ENCODE measurements around the gene IMPG2. TPM values are rescaled to one million over a fixed set of nuclear protein-coding genes. Genes with fewer than 3 reads are reported as not detected.
"Not testable (repeated sequence)": the region's sequence is repeated elsewhere in the genome, so short reads cannot be mapped to it uniquely, and the experiment has no call there.

Gene IMPG2
- polyA plus RNA-seq, 1 donor (not counting 4 experiments of a cell fraction or from before 2014, with no cell fraction given), result 0.16 TPM

GRCh38 chr3:101310978-101311375 is 9.4 kb downstream of the IMPG2 start:
- no peaks in the 10 kb centered on the region for H3K9me3 ChIP-seq (ENCODE audit: control insufficient read depth, low read depth, low read length)
- H3K36me3 ChIP-seq (ENCODE audit: control insufficient read depth in 2 of 2, extremely low read depth in 1 of 2, insufficient read depth in 2 of 2, low read length in 2 of 2), result no peaks in the 10 kb centered on the region
- H3K4me1 ChIP-seq (ENCODE audit: control insufficient read depth, extremely low read depth, insufficient read depth, low read length), result no peaks in the 10 kb centered on the region
- no peaks in the 10 kb centered on the region for H3K27me3 ChIP-seq (ENCODE audit: control insufficient read depth, extremely low read depth, insufficient read depth, low read length)
- H3K4me3 ChIP-seq (ENCODE audit: control insufficient read depth in 2 of 3, extremely low read depth in 1 of 3, insufficient read depth in 2 of 3, low read depth in 1 of 3, low read length in 3 of 3), result no peak overlapping the region
- no peak overlapping the region for H3K27ac ChIP-seq (ENCODE audit: control insufficient read depth, insufficient read depth, low read length)
- no peak for DNase-seq (ENCODE audit: low read depth, low spot score)
- TF ChIP-seq EZH2 (IDR thresholded peaks at IDR 0.05; ENCODE audit: low read length) (no peak), CTCF (optimal IDR thresholded peaks at IDR 0.05 in 1 of 3, IDR thresholded peaks at IDR 0.05 in 1 of 3, conservative IDR thresholded peaks at IDR 0.05 in 1 of 3; ENCODE audit: extremely low read depth in 1 of 3, insufficient read depth in 2 of 3, low read length in 3 of 3) (no peak)
- H3K4me2 ChIP-seq (ENCODE audit: control insufficient read depth, extremely low read depth, insufficient read depth, low read depth, low read length), result no peak overlapping the region
- H2AFZ ChIP-seq (ENCODE audit: control insufficient read depth, low read length), result no peak overlapping the region
- FAIRE-seq, result no peak
- H3K9ac ChIP-seq (ENCODE audit: control insufficient read depth, extremely low read depth, insufficient read depth, low read length), result no peak overlapping the region
- no peaks in the 10 kb centered on the region for H3K9me1 ChIP-seq (ENCODE audit: control insufficient read depth, extremely low read depth, insufficient read depth, low read length)
- dilution Hi-C loops (cut with MboI; ENCODE audit: extremely low pct_ligation_motif_present, low sequenced_read_pairs), result no loop called here
- no peaks in the 10 kb centered on the region for H4K20me1 ChIP-seq (ENCODE audit: control insufficient read depth, extremely low read depth, insufficient read depth, low read length)
- H3K79me2 ChIP-seq (ENCODE audit: control insufficient read depth, insufficient read depth, low read length), result no peaks in the 10 kb centered on the region

GRCh38 chr3:101308147-101308772 is 12.1 kb downstream of the IMPG2 start:
- H3K4me3 ChIP-seq (ENCODE audit: control insufficient read depth in 2 of 3, extremely low read depth in 1 of 3, insufficient read depth in 2 of 3, low read depth in 1 of 3, low read length in 3 of 3); DNase-seq (ENCODE audit: low read depth, low spot score); H2AFZ ChIP-seq (ENCODE audit: control insufficient read depth, low read length); H3K36me3 ChIP-seq (ENCODE audit: control insufficient read depth in 2 of 2, extremely low read depth in 1 of 2, insufficient read depth in 2 of 2, low read length in 2 of 2); H3K9ac ChIP-seq (ENCODE audit: control insufficient read depth, extremely low read depth, insufficient read depth, low read length); H3K27me3 ChIP-seq (ENCODE audit: control insufficient read depth, extremely low read depth, insufficient read depth, low read length); H3K27ac ChIP-seq (ENCODE audit: control insufficient read depth, insufficient read depth, low read length); H3K9me3 ChIP-seq (ENCODE audit: control insufficient read depth, low read depth, low read length); dilution Hi-C loops (cut with MboI; ENCODE audit: extremely low pct_ligation_motif_present, low sequenced_read_pairs); H3K79me2 ChIP-seq (ENCODE audit: control insufficient read depth, insufficient read depth, low read length); H3K9me1 ChIP-seq (ENCODE audit: control insufficient read depth, extremely low read depth, insufficient read depth, low read length); FAIRE-seq; H4K20me1 ChIP-seq (ENCODE audit: control insufficient read depth, extremely low read depth, insufficient read depth, low read length); H3K4me1 ChIP-seq (ENCODE audit: control insufficient read depth, extremely low read depth, insufficient read depth, low read length); H3K4me2 ChIP-seq (ENCODE audit: control insufficient read depth, extremely low read depth, insufficient read depth, low read depth, low read length): not testable (repeated sequence)

- no peak for DNase-seq (ENCODE audit: low read depth, low spot score)
- H3K9me3 ChIP-seq (ENCODE audit: control insufficient read depth, low read depth, low read length), result no peaks in the 10 kb centered on the region
- FAIRE-seq, result no peak
- no peak overlapping the region for H3K27ac ChIP-seq (ENCODE audit: control insufficient read depth, insufficient read depth, low read length)
- H3K36me3 ChIP-seq (ENCODE audit: control insufficient read depth in 2 of 2, extremely low read depth in 1 of 2, insufficient read depth in 2 of 2, low read length in 2 of 2), result no peaks in the 10 kb centered on the region
- H3K9me1 ChIP-seq (ENCODE audit: control insufficient read depth, extremely low read depth, insufficient read depth, low read length), result no peaks in the 10 kb centered on the region
- no peak for TF ChIP-seq EZH2 (IDR thresholded peaks at IDR 0.05; ENCODE audit: low read length)
- TF ChIP-seq CTCF (optimal IDR thresholded peaks at IDR 0.05 in 1 of 3, IDR thresholded peaks at IDR 0.05 in 1 of 3, conservative IDR thresholded peaks at IDR 0.05 in 1 of 3; ENCODE audit: extremely low read depth in 1 of 3, insufficient read depth in 2 of 3, low read length in 3 of 3), result no peak
- H2AFZ ChIP-seq (ENCODE audit: control insufficient read depth, low read length), result no peak overlapping the region
- H3K27me3 ChIP-seq (ENCODE audit: control insufficient read depth, extremely low read depth, insufficient read depth, low read length), result no peaks in the 10 kb centered on the region
- H3K9ac ChIP-seq (ENCODE audit: control insufficient read depth, extremely low read depth, insufficient read depth, low read length), result no peak overlapping the region
- H3K4me2 ChIP-seq (ENCODE audit: control insufficient read depth, extremely low read depth, insufficient read depth, low read depth, low read length), result no peak overlapping the region
- H3K4me3 ChIP-seq (ENCODE audit: control insufficient read depth in 2 of 3, extremely low read depth in 1 of 3, insufficient read depth in 2 of 3, low read depth in 1 of 3, low read length in 3 of 3), result no peak overlapping the region
- no peaks in the 10 kb centered on the region for H4K20me1 ChIP-seq (ENCODE audit: control insufficient read depth, extremely low read depth, insufficient read depth, low read length)
- peaks cover 3% of the 10 kb centered on the region for H3K4me1 ChIP-seq (ENCODE audit: control insufficient read depth, extremely low read depth, insufficient read depth, low read length)
- no peaks in the 10 kb centered on the region for H3K79me2 ChIP-seq (ENCODE audit: control insufficient read depth, insufficient read depth, low read length)
- dilution Hi-C loops (cut with MboI; ENCODE audit: extremely low pct_ligation_motif_present, low sequenced_read_pairs), result no loop called here
Measured at GRCh38 chr3:101303836-101304235, 16.5 kb downstream of the IMPG2 start.
